Stimulated activated naive CD8-positive, alpha-beta T cell treated with anti-CD3 and anti-CD28 coated beads, Interleukin-15, amount 100 ng/mL, for 72 hours (primary cell): ENCODE data around the gene PDSS2.

ENCODE experiments used
- ATAC-seq: fragments of 150-1000 bp; cut with Tn5 transposase; 2 replicates; pipeline ENCODE4 v1.10.0; 2021; ENCODE audit warnings: mild to moderate bottlenecking, moderate library complexity
- DNase-seq, 2 donors: peaks; one replicate each; pipeline ENCODE4 v3.0.0; 2021 to 2022
- H3K27ac Mint-ChIP-seq, 2 donors: one replicate each; pipeline ENCODE4 v1.8.0; 2022; ENCODE audit warnings: mild to moderate bottlenecking in 2 of 2, mixed read lengths in 2 of 2, moderate library complexity in 2 of 2
- H3K27me3 Mint-ChIP-seq: one replicate; pipeline ENCODE4 v1.8.0; 2022; ENCODE audit warnings: mixed read lengths
- H3K4me1 Mint-ChIP-seq: one replicate; pipeline ENCODE4 v1.8.0; 2022; ENCODE audit warnings: mild to moderate bottlenecking, mixed read lengths
- H3K4me3 Mint-ChIP-seq, 2 donors: one replicate each; pipeline ENCODE4 v1.8.0; 2022; ENCODE audit warnings: mild to moderate bottlenecking in 2 of 2, mixed read lengths in 2 of 2, moderate library complexity in 1 of 2
- H3K9me3 Mint-ChIP-seq, 2 donors: one replicate each; pipeline ENCODE4 v1.8.0; 2022; ENCODE audit warnings: mixed read lengths in 2 of 2

Gene PDSS2

DNA sequence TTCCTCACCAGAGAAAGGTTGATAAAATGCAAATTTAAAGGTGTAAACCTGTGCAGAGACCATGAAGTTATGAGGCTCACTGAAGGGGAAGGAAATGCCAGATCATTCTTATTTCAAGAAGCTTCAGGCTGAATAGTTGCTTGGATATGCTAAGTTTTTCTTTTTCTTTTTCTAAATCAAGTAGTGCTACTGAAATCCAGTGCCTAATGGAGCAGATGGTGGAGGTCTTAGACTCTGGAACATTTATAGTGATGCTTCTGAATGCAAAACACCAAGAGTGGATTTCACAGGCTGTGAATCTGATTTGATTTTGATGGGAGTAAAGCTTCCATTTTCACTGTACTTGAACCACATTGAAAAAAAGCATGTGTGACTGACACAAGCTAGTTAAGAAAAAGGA, 192.8 kb downstream of the PDSS2 start:
- Mint-ChIP-seq H3K9me3 (no peaks in the 10 kb centered on the region), H3K4me3 (no peak overlapping the region), H3K27ac (no peak overlapping the region), H3K4me1 (no peaks in the 10 kb centered on the region), H3K27me3 (no peaks in the 10 kb centered on the region)
- DNase-seq: no peak
- ATAC-seq: no peak

DNA sequence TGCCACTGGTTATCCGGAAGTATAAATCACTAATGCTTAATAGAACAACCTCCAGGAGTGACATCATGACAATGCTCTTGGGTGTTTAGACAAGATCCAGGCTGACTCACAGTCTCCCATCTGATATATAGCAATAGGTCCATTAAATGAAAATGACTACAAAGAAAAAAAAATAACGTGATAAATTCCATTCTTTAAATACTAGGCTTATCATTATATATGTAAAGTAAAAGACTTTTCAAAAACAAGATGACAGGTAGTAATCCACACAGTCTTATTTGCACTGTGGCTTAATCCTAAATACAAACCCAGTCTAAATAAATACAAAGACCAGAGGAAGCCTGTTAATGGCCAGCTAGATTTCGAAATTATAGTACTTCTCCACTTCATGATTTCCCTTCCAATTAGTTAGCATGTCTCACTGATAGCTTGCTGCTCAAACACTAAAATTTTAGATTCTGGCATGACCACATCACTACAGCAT, 195.0 kb downstream of the PDSS2 start:
- DNase-seq (no peak), ATAC-seq (no peak)
- no peaks in the 10 kb centered on the region for H3K4me1 Mint-ChIP-seq
- H3K27ac Mint-ChIP-seq: no peak overlapping the region
- H3K4me3 Mint-ChIP-seq: no peak overlapping the region
- H3K9me3 Mint-ChIP-seq: no peaks in the 10 kb centered on the region
- H3K27me3 Mint-ChIP-seq: no peaks in the 10 kb centered on the region

DNA sequence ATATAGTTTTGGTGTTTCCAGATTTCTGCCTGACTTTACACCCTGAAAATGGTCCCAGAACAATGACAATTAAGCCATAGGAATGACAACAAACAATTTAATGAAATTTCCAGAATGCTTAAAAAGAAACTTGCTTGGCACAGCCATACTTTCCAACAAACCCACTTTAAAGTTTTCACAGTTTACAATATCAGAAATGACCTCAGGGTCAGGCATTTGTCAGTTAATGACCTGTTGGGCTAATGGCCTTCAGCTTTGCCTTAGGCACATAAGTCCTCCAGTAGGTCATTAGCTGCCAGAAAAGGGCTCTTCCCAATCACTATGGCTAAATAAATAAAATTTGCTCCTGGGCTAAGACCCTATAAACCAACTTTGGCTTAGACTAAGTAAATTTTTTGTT, 199.4 kb downstream of the PDSS2 start:
- Mint-ChIP-seq H3K27me3 (no peaks in the 10 kb centered on the region), H3K9me3 (no peaks in the 10 kb centered on the region), H3K27ac (no peak overlapping the region), H3K4me1 (no peaks in the 10 kb centered on the region), H3K4me3 (no peak overlapping the region)
- ATAC-seq: no peak
- no peak for DNase-seq

DNA sequence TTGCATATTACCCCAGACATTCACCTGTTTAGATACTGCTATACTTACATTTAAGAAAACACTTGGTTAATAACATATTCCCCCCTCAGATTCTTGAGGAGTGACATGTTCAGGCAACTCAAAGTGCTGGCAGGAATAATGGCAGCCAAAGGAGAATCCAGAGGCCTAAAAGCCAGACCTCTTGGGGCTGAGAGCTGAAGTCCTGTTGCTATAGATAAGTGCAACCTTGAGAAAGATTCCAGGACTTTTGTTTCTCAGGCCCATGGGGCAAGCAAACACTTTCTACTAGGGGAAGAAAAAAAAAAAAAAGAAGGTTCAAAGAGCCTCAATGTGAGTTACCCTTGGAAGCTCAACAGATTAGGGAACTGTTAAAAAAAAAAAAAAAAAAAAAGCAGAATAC, 211.2 kb downstream of the PDSS2 start:
- ATAC-seq (no peak), DNase-seq (no peak)
- Mint-ChIP-seq H3K27me3 (no peaks in the 10 kb centered on the region), H3K9me3 (no peaks in the 10 kb centered on the region), H3K4me3 (no peak overlapping the region), H3K4me1 (no peaks in the 10 kb centered on the region), H3K27ac (no peak overlapping the region)

DNA sequence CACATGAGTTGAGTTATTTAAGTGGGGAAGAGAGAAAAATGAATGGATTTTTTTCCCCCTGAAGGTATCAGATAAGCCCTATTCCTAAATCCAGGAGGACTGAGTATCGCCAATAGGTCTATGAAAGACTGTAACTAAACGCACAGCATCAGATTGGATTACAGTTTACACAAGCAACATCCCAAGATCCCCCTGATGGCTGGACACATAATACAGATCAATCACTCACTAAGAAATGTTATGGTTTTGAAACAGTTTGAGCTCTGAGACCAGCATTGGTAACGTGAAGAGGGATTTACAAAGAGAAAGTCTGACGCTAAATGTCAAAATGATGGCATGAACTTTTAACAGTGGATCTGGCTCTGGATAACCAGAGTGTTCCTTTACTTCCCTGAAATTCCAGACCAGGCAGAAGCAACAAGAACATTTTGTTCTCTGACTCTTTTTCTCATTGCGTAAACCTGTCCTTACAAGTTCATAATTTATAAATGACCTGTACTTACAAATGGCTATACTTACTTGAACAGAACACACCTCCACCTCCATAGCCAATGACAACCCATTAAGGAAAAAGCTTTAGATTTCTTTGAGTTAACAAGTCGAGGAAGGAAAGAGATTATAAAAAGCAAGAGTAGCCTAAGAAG, 212.3 kb downstream of the PDSS2 start:
- no peaks in the 10 kb centered on the region for H3K27me3 Mint-ChIP-seq
- H3K9me3 Mint-ChIP-seq: no peaks in the 10 kb centered on the region
- peak overlapping the region in 1 of 2 donors; percentile 46 for H3K27ac Mint-ChIP-seq
- H3K4me3 Mint-ChIP-seq: no peak overlapping the region
- H3K4me1 Mint-ChIP-seq: no peaks in the 10 kb centered on the region
- DNase-seq (no peak), ATAC-seq (no peak)

DNA sequence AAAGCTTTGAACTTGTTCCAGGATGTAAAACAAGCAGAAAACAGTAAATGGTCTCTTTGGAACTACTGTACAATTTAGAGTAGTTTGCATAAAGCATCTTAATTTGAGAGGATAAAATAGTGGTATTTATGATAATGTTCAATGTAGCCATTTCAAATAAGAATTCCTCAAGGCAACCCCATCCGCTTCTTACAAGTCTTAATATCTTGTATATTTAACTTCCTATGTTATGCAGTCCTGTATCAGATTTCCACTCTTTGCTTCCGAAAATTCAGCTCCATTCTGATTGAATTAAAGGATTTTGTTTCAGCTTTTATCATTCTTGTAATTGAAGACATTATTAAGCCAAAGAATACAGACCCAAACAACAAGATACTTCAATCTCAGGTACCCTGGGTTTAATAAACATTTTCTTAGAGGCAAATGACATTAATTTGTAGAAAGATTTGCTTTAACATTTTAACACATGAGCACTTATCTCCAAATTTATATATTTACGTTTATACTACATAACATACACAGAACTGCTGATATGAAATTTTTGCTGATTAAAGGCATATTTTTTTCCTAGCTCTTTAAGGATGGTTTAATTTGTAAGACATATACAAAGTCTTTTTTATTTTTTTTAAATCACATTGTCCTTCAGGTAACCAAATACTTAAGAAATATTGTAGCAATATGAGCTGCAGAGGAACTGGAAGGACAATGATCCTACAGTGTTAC, 213.0 kb downstream of the PDSS2 start:
- Mint-ChIP-seq H3K27ac (no peak overlapping the region), H3K4me1 (no peaks in the 10 kb centered on the region), H3K4me3 (no peak overlapping the region), H3K27me3 (no peaks in the 10 kb centered on the region), H3K9me3 (no peaks in the 10 kb centered on the region)
- ATAC-seq (no peak), DNase-seq (no peak)

DNA sequence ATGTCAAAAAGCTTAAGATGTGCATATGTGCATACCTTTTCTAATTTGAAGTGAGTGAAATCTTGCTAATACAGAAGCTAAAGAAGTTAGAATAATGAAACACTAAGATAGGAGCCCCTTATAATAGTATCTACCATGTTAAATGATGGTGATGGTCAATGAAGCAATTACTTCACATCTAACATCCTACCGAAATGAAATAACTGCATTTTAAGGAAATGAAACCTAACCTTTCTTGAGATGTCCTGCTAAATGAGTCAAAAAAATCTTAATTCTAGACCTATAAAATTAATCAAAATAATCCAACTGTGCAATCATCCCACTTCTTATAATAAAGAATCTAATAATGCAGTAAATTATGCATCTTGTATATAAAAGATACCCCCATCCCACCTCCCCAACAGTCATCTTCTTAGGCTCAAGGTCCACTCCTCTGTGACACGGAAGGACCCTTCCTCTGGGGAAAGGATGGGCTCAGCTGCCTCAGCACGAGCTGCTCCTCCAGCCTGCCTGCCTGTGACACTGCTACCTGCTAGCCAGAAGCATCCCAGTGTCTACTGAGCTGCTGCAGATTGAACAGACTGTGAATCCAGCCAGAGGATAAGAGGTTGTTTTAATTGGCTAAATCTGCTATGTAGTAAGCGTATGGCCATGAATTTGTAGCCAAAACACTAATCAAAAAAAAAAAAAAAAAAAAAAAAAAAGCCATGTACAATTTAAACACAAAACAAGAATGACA, 214.5 kb downstream of the PDSS2 start:
- H3K27ac Mint-ChIP-seq: no peak overlapping the region
- ATAC-seq (no peak), DNase-seq (no peak)
- no peaks in the 10 kb centered on the region for H3K9me3 Mint-ChIP-seq
- H3K4me1 Mint-ChIP-seq: no peaks in the 10 kb centered on the region
- H3K27me3 Mint-ChIP-seq: no peaks in the 10 kb centered on the region
- no peak overlapping the region for H3K4me3 Mint-ChIP-seq

DNA sequence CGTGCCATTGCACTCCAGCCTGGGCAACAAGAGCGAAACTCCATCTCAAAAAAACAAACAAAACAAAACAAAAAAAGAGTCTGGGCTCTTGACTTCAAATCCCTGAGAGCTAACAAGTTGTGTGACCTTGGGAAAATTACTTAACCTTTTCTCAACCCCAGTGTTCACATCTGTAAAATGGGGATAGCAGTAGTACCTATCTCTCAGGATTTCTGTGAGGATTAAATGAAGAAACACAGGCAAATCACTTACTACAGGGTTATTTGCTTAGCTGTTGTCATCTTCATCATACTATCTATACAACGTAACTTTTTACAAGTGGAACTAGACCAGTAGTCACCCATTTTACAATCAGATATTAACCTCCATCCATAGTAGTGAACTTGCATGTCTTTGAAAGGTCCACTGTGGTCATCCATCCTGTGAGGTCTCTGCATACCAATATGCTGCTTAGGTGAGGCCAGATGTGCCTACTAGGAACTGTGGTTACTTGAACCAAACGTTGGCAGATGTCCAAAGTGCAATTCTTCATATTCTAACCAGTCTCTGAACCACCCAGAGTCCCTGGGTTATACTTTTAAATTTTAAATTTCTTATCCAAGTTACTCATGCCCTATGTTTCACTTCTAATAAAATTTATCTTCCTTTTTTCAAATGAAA, 215.2 kb downstream of the PDSS2 start:
- DNase-seq (no peak), ATAC-seq (no peak)
- Mint-ChIP-seq H3K9me3 (no peaks in the 10 kb centered on the region), H3K4me3 (no peak overlapping the region), H3K4me1 (no peaks in the 10 kb centered on the region), H3K27me3 (no peaks in the 10 kb centered on the region), H3K27ac (no peak overlapping the region)

DNA sequence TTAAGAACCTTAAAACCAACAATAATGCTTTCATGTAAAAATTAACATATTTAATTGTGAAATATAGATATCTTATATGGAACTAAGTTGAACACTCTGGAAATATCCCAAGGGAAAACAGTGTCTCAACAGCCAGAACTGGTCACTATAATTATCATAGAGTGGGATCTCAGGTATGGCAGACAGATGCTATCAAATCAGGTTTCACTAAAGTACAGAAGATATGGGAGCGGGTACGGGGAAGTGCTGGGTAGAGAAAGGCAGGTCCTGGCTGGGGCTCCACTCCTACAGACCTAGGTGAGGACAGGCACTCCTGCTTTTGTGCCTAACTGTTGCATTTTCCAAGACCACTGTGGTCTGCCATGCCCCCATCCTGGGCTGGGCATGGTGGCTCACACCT, 215.9 kb downstream of the PDSS2 start:
- Mint-ChIP-seq H3K4me3 (no peak overlapping the region), H3K27me3 (no peaks in the 10 kb centered on the region), H3K9me3 (no peaks in the 10 kb centered on the region), H3K27ac (no peak overlapping the region), H3K4me1 (no peaks in the 10 kb centered on the region)
- DNase-seq (no peak), ATAC-seq (no peak)

DNA sequence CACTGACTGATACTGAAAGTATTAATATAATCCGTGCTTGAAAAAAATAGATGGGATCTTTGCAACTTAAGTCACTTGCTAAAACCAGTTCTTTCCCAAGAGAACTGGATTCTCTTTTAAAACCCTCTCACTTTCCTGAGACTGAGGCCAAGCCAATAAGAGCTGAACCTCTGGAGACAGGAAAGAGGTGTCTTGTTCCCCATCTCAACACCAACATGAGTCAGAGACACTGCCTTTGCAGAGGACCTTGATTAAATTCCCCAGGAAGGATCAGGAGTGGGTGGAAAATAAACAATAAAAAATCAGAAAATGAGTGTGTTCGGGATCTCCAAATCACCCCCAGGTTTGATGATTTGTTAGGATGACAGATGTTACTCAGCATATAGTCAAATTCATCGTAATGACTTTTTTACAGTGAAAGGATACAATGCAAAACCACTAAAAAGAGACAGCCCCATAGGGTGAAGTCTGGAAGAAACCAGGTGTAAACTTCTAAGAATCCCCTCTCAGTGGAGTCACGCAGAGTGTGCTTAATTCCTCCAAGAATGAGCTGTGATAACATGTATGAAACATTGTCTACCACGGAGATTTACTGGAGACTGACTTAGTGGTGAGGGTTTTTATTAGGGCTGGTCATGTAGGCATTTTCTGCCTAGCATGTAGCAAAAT, 221.2 kb downstream of the PDSS2 start:
- Mint-ChIP-seq H3K27me3 (no peaks in the 10 kb centered on the region), H3K4me3 (no peak overlapping the region), H3K4me1 (no peaks in the 10 kb centered on the region), H3K9me3 (peaks cover 8 to 16% of the 10 kb centered on the region in 2 donors), H3K27ac (no peak overlapping the region)
- DNase-seq (no peak), ATAC-seq (no peak)

DNA sequence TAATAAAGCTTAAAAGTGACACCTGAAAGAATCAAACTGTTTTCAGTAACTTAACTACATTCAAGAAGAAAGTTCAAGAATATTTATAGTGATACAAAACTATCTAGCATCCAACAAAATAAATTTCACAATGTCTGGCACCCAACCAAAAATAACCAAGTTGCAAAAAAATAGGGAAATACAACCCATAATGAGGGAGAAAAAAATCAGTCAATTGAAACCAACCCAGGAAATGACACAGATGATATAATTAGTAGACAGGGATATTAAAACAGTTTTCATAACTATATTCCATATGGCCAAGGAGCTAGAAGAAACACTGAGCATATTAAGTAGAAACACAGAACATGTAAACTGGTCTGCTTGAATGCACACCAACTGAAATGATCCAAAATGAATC, 223.9 kb downstream of the PDSS2 start:
- H3K9me3 Mint-ChIP-seq: peaks cover 8 to 16% of the 10 kb centered on the region in 2 donors
- no peaks in the 10 kb centered on the region for H3K27me3 Mint-ChIP-seq
- H3K4me3 Mint-ChIP-seq: no peak overlapping the region
- no peak overlapping the region for H3K27ac Mint-ChIP-seq
- ATAC-seq (no peak), DNase-seq (no peak)
- no peaks in the 10 kb centered on the region for H3K4me1 Mint-ChIP-seq

DNA sequence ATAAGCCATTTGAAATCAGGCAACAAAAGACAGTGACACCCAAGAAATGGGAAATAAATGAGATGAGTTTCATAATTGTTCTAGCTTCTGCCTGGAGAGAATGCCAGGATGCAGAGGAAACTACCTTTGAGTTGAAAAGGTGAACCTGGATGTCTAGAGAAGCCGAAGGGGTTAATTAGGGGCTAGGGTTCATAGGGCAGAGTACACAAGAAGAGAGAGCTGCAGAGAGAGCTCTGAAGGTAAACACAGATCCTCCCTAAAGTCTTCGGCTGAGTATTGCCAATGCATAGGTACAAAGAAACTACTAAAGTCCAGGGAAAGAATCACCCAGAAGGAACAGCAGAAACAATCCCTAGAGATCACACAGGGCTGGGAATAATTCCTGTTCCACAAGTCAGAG, 224.4 kb downstream of the PDSS2 start:
- no peak for DNase-seq
- Mint-ChIP-seq H3K27me3 (no peaks in the 10 kb centered on the region), H3K4me1 (no peaks in the 10 kb centered on the region), H3K4me3 (no peak overlapping the region), H3K27ac (no peak overlapping the region), H3K9me3 (peaks cover 8 to 16% of the 10 kb centered on the region in 2 donors)
- ATAC-seq: no peak

DNA sequence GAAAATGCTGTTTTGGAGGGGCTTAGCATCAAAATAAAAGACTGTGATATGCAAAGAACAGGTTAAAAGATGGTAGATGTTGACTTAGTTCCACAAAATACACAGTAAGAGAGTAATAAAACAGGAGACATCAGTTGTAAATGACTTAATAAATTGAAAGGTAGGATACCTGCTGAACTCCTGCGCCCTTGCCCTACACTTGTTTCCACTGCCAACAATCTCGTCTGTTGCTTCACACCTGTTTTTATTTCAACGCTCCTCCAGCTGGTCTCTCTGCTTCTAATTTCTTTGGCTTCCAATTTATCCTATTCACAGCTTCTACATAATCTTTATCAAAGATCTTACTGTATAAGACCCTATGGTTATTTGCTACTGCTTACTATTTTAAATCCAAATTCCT, 228.1 kb downstream of the PDSS2 start:
- no peak for DNase-seq
- Mint-ChIP-seq H3K27me3 (no peaks in the 10 kb centered on the region), H3K9me3 (peaks cover 8% of the 10 kb centered on the region in 2 donors), H3K27ac (no peak overlapping the region), H3K4me1 (no peaks in the 10 kb centered on the region), H3K4me3 (no peak overlapping the region)
- ATAC-seq: no peak

DNA sequence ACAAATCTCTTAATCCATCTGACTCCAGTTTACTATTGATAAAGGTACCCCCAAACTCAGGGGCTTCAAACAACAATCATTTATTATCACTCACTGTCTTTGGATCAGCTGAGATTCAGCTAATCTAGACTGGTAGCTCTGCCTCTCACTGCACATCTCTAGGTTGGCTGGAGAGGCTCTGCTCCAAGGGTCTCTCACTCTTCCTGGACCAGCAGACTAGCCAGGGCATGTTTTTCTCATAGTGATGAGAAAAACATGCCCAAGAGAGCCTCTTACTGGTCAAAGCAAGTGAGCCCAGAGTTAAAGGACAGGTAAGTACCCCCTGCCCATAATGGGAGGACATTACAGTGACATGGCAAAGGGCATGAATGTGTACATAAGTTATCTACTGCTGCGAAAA, 228.9 kb downstream of the PDSS2 start:
- no peaks in the 10 kb centered on the region for H3K27me3 Mint-ChIP-seq
- ATAC-seq (no peak), DNase-seq (no peak)
- H3K27ac Mint-ChIP-seq: peak overlapping the region in 1 of 2 donors; percentile 70
- no peaks in the 10 kb centered on the region for H3K4me1 Mint-ChIP-seq
- H3K9me3 Mint-ChIP-seq: peaks cover 1 to 2% of the 10 kb centered on the region in 2 donors
- no peak overlapping the region for H3K4me3 Mint-ChIP-seq

DNA sequence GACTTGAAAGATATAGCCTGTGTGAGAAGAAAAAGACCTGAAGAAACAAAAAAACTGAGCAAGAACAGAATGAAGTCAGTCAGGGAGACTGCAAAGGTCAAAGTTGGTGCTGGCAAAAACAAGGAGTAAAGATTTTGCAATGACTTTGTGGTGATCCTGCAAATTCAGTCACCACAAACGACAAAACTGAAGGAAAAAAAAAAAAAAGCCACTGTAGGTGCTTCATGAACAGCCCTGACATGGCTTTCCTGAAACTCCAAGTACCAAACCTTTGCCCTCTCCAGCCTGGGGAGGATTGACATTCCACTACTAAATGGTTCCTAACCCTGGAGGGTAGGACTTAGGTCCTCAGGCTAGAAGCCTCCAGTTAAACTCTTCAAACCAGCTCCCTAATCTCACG, 229.3 kb downstream of the PDSS2 start:
- H3K27me3 Mint-ChIP-seq: no peaks in the 10 kb centered on the region
- no peaks in the 10 kb centered on the region for H3K9me3 Mint-ChIP-seq
- H3K4me1 Mint-ChIP-seq: no peaks in the 10 kb centered on the region
- peak overlapping the region in 1 of 2 donors; percentile 70 for H3K27ac Mint-ChIP-seq
- no peak overlapping the region for H3K4me3 Mint-ChIP-seq
- ATAC-seq (no peak), DNase-seq (no peak)
